ENCODE results near the gene ARHGEF7.

ARHGEF7 gene

GRCh38 chr13:111153279-111153976 is 38.3 kb downstream of the ARHGEF7 start:
- H3K4me1 ChIP-seq (ENCODE audit: insufficient read depth, low read length, severe bottlenecking), result peaks cover 35% of the 10 kb centered on the region
- H3K9me3 ChIP-seq (ENCODE audit: low read length), result no peaks in the 10 kb centered on the region
- H3K27ac ChIP-seq (ENCODE audit: low read depth, low read length, poor library complexity, severe bottlenecking), result peak overlapping the region; percentile 49
- H3K9ac ChIP-seq (ENCODE audit: low read length), result peak overlapping the region; percentile 73
- H3K79me2 ChIP-seq (ENCODE audit: insufficient read depth, low read length), result peaks cover 43% of the 10 kb centered on the region
- H3K4me3 ChIP-seq (ENCODE audit: low read depth, low read length, poor library complexity, severe bottlenecking), result peak overlapping the region; percentile 87
- no peak for TF ChIP-seq CTCF (IDR thresholded peaks at IDR 0.05; ENCODE audit: low read length)
- no peak for TF ChIP-seq EZH2 (IDR thresholded peaks at IDR 0.05; ENCODE audit: borderline replicate concordance, low read length)
- H2AFZ ChIP-seq (ENCODE audit: low read length), result no peak overlapping the region
- H3K27me3 ChIP-seq (ENCODE audit: insufficient read depth, low read length), result 0 out of 2 replicates have a peak, but pooled peaks cover under 1% of the 10 kb centered on the region
- no peaks in the 10 kb centered on the region for H4K20me1 ChIP-seq (ENCODE audit: insufficient read depth, low read length)
- peaks cover 6% of the 10 kb centered on the region for H3K36me3 ChIP-seq (ENCODE audit: insufficient read depth, low read length)
- H3K9me2 ChIP-seq (ENCODE audit: low read depth, low read length), result no peaks in the 10 kb centered on the region
- no peaks in the 10 kb centered on the region for H3F3A ChIP-seq (ENCODE audit: insufficient read depth, low read length)
- peak overlapping the region; percentile 99 for H3K4me2 ChIP-seq (ENCODE audit: low read length)

GRCh38 chr13:111153977-111154332 is 38.8 kb downstream of the ARHGEF7 start:
- peak overlapping the region; percentile 73 for H3K9ac ChIP-seq (ENCODE audit: low read length)
- no peaks in the 10 kb centered on the region for H3K9me2 ChIP-seq (ENCODE audit: low read depth, low read length)
- no peak for TF ChIP-seq EZH2 (IDR thresholded peaks at IDR 0.05; ENCODE audit: borderline replicate concordance, low read length)
- TF ChIP-seq CTCF (IDR thresholded peaks at IDR 0.05; ENCODE audit: low read length), result peak; percentile 54
- H3F3A ChIP-seq (ENCODE audit: insufficient read depth, low read length), result no peaks in the 10 kb centered on the region
- no peaks in the 10 kb centered on the region for H3K27me3 ChIP-seq (ENCODE audit: insufficient read depth, low read length)
- peak overlapping the region; percentile 99 for H3K4me2 ChIP-seq (ENCODE audit: low read length)
- no peak overlapping the region for H2AFZ ChIP-seq (ENCODE audit: low read length)
- peaks cover 35% of the 10 kb centered on the region for H3K4me1 ChIP-seq (ENCODE audit: insufficient read depth, low read length, severe bottlenecking)
- H4K20me1 ChIP-seq (ENCODE audit: insufficient read depth, low read length), result no peaks in the 10 kb centered on the region
- peak overlapping the region; percentile 49 for H3K27ac ChIP-seq (ENCODE audit: low read depth, low read length, poor library complexity, severe bottlenecking)
- H3K9me3 ChIP-seq (ENCODE audit: low read length), result no peaks in the 10 kb centered on the region
- H3K36me3 ChIP-seq (ENCODE audit: insufficient read depth, low read length), result peaks cover 12% of the 10 kb centered on the region
- peaks cover 48% of the 10 kb centered on the region for H3K79me2 ChIP-seq (ENCODE audit: insufficient read depth, low read length)
- peak overlapping the region; percentile 87 for H3K4me3 ChIP-seq (ENCODE audit: low read depth, low read length, poor library complexity, severe bottlenecking)

GRCh38 chr13:111156421-111156820 is 41.3 kb downstream of the ARHGEF7 start:
- H4K20me1 ChIP-seq (ENCODE audit: insufficient read depth, low read length), result no peaks in the 10 kb centered on the region
- no peak overlapping the region for H3K9ac ChIP-seq (ENCODE audit: low read length)
- no peaks in the 10 kb centered on the region for H3K9me2 ChIP-seq (ENCODE audit: low read depth, low read length)
- H3K4me1 ChIP-seq (ENCODE audit: insufficient read depth, low read length, severe bottlenecking), result peaks cover 40% of the 10 kb centered on the region
- H3K27ac ChIP-seq (ENCODE audit: low read depth, low read length, poor library complexity, severe bottlenecking), result no peak overlapping the region
- H2AFZ ChIP-seq (ENCODE audit: low read length), result no peak overlapping the region
- H3K36me3 ChIP-seq (ENCODE audit: insufficient read depth, low read length), result peaks cover 36% of the 10 kb centered on the region
- peaks cover 72% of the 10 kb centered on the region for H3K79me2 ChIP-seq (ENCODE audit: insufficient read depth, low read length)
- H3K4me3 ChIP-seq (ENCODE audit: low read depth, low read length, poor library complexity, severe bottlenecking), result no peak overlapping the region
- no peaks in the 10 kb centered on the region for H3F3A ChIP-seq (ENCODE audit: insufficient read depth, low read length)
- TF ChIP-seq EZH2 (IDR thresholded peaks at IDR 0.05; ENCODE audit: borderline replicate concordance, low read length) (no peak), CTCF (IDR thresholded peaks at IDR 0.05; ENCODE audit: low read length) (no peak)
- no peaks in the 10 kb centered on the region for H3K27me3 ChIP-seq (ENCODE audit: insufficient read depth, low read length)
- no peak overlapping the region for H3K4me2 ChIP-seq (ENCODE audit: low read length)
- H3K9me3 ChIP-seq (ENCODE audit: low read length), result 0 out of 2 replicates have a peak, but pooled peaks cover 3% of the 10 kb centered on the region
